BLaER1 (cell line): Measurements from ENCODE around the gene B3GNT9.
A peak's percentile ranks its signal among the peaks of the same experiment; 100 is the strongest.

ENCODE experiments used
- H3K27ac ChIP-seq: shearing (Covaris generic); formaldehyde crosslinking; 2 replicates; pipeline ENCODE4 v1.8.1; 2022
- H3K27me3 ChIP-seq: shearing (Covaris generic); formaldehyde crosslinking; 2 replicates; pipeline ENCODE4 v1.8.1; 2022
- H3K36me3 ChIP-seq: shearing (Covaris generic); formaldehyde crosslinking; 2 replicates; pipeline ENCODE4 v1.8.1; 2022
- H3K4me1 ChIP-seq: shearing (Covaris generic); formaldehyde crosslinking; 2 replicates; pipeline ENCODE4 v1.8.1; 2022
- H3K4me2 ChIP-seq: shearing (Covaris generic); formaldehyde crosslinking; 2 replicates; pipeline ENCODE4 v1.8.1; 2022
- H3K4me3 ChIP-seq: shearing (Covaris generic); formaldehyde crosslinking; 2 replicates; pipeline ENCODE4 v1.8.1; 2022
- H3K9ac ChIP-seq: shearing (Covaris generic); formaldehyde crosslinking; 2 replicates; pipeline ENCODE4 v1.8.1; 2022
- H3K9me3 ChIP-seq: shearing (Covaris generic); formaldehyde crosslinking; 2 replicates; pipeline ENCODE4 v1.8.1; 2022
- H4K20me1 ChIP-seq: shearing (Covaris generic); formaldehyde crosslinking; 2 replicates; pipeline ENCODE4 v1.8.1; 2022
- Cebpa-rat ChIP-seq: shearing (Covaris generic); IDR thresholded peaks from 2 replicates; pipeline ENCODE4 v1.8.1; 2022

Gene B3GNT9

GRCh38 chr16:67187175-67187890 lies 36.5 kb upstream of the B3GNT9 start:
- peaks cover 50% of the 10 kb centered on the region for H3K4me1 ChIP-seq

GRCh38 chr16:67186550-67186950 lies 35.8 kb upstream of the B3GNT9 start:
- Histone ChIP-seq H3K27me3 (peaks cover 23% of the 10 kb centered on the region), H3K9me3 (no peaks in the 10 kb centered on the region), H3K4me3 (no peak overlapping the region), H4K20me1 (peaks cover 12% of the 10 kb centered on the region), H3K4me1 (peaks cover 55% of the 10 kb centered on the region), H3K27ac (no peak overlapping the region), H3K36me3 (no peaks in the 10 kb centered on the region), H3K4me2 (no peak overlapping the region), H3K9ac (no peak overlapping the region)
- TF ChIP-seq Cebpa-rat = no peak

More at GRCh38 chr16:67187175-67187890, 36.5 kb upstream of the B3GNT9 start:
- TF ChIP-seq Cebpa-rat = no peak
- no peak overlapping the region for H3K9ac ChIP-seq
- H3K27me3 ChIP-seq = peaks cover 23% of the 10 kb centered on the region
- no peaks in the 10 kb centered on the region for H3K9me3 ChIP-seq
- no peak overlapping the region for H3K27ac ChIP-seq
- H3K36me3 ChIP-seq = no peaks in the 10 kb centered on the region
- no peak overlapping the region for H3K4me2 ChIP-seq
- peaks cover 13% of the 10 kb centered on the region for H4K20me1 ChIP-seq
- no peak overlapping the region for H3K4me3 ChIP-seq

GRCh38 chr16:67185651-67186134 lies 34.9 kb upstream of the B3GNT9 start:
- peaks cover 20% of the 10 kb centered on the region for H4K20me1 ChIP-seq
- no peak overlapping the region for H3K27ac ChIP-seq
- H3K9me3 ChIP-seq = no peaks in the 10 kb centered on the region
- peaks cover 55% of the 10 kb centered on the region for H3K4me1 ChIP-seq
- TF ChIP-seq Cebpa-rat = no peak
- no peak overlapping the region for H3K4me3 ChIP-seq
- H3K27me3 ChIP-seq = peaks cover 23% of the 10 kb centered on the region
- peak overlapping the region; percentile 95; the same call in 1 of the 2 replicates for H3K4me2 ChIP-seq
- H3K36me3 ChIP-seq = no peaks in the 10 kb centered on the region
- H3K9ac ChIP-seq = no peak overlapping the region

- 0 out of 2 replicates have a peak, but pooled peaks cover 3% of the 10 kb centered on the region for H3K36me3 ChIP-seq
- H4K20me1 ChIP-seq = peaks cover 26% of the 10 kb centered on the region
- peak overlapping the region; percentile 95 for H3K4me2 ChIP-seq
- no peak for TF ChIP-seq Cebpa-rat
- H3K9me3 ChIP-seq = no peaks in the 10 kb centered on the region
- peaks cover 52% of the 10 kb centered on the region for H3K4me1 ChIP-seq
- H3K9ac ChIP-seq = no peak overlapping the region
- H3K4me3 ChIP-seq = peak overlapping the region; percentile 71
- no peak overlapping the region for H3K27ac ChIP-seq
- H3K27me3 ChIP-seq = peaks cover 23% of the 10 kb centered on the region
Measured at GRCh38 chr16:67184995-67185650, 34.3 kb upstream of the B3GNT9 start.

GRCh38 chr16:67184453-67184994 lies 33.7 kb upstream of the B3GNT9 start:
- peak overlapping the region; percentile 71 for H3K4me3 ChIP-seq
- no peak for TF ChIP-seq Cebpa-rat
- peak overlapping the region; percentile 95 for H3K4me2 ChIP-seq
- H3K27ac ChIP-seq = no peak overlapping the region
- no peaks in the 10 kb centered on the region for H3K9me3 ChIP-seq
- H3K27me3 ChIP-seq = peaks cover 23% of the 10 kb centered on the region
- H3K36me3 ChIP-seq = 0 out of 2 replicates have a peak, but pooled peaks cover 5% of the 10 kb centered on the region
- H3K9ac ChIP-seq = peak overlapping the region; percentile 86
- peaks cover 32% of the 10 kb centered on the region for H4K20me1 ChIP-seq
- peaks cover 46% of the 10 kb centered on the region for H3K4me1 ChIP-seq

- Histone ChIP-seq H3K36me3 (0 out of 2 replicates have a peak, but pooled peaks cover 5% of the 10 kb centered on the region), H3K27ac (peak within 1 kb of the TSS; percentile 88), H4K20me1 (peaks cover 39% of the 10 kb centered on the region), H3K4me3 (peak within 1 kb of the TSS; percentile 71), H3K9me3 (no peaks in the 10 kb centered on the region), H3K27me3 (peaks cover 26% of the 10 kb centered on the region), H3K9ac (peak within 1 kb of the TSS; percentile 86), H3K4me1 (peaks cover 44% of the 10 kb centered on the region), H3K4me2 (peak within 1 kb of the TSS; percentile 95)
- peak; percentile 60; the same call in 1 of the 2 replicates for TF ChIP-seq Cebpa-rat
Measured at GRCh38 chr16:67183627-67184452, 33.0 kb upstream of the B3GNT9 start, which contains the start of gene MATCAP1. TSS of gene MATCAP1 (minus strand) at chr16:67183963. CDS start at chr16:67180610, 3,353 bp downstream.

- Histone ChIP-seq H3K4me3 (peak overlapping the region; percentile 71), H3K4me1 (peaks cover 47% of the 10 kb centered on the region), H3K27ac (peak overlapping the region; percentile 88; the same call in 1 of the 2 replicates), H3K9me3 (no peaks in the 10 kb centered on the region), H4K20me1 (peaks cover 45% of the 10 kb centered on the region), H3K4me2 (peak overlapping the region; percentile 89), H3K9ac (peak overlapping the region; percentile 86), H3K27me3 (peaks cover 31% of the 10 kb centered on the region), H3K36me3 (0 out of 2 replicates have a peak, but pooled peaks cover 5% of the 10 kb centered on the region)
- no peak for TF ChIP-seq Cebpa-rat
Measured at GRCh38 chr16:67183284-67183626, 32.5 kb upstream of the B3GNT9 start.

GRCh38 chr16:67182288-67182687 lies 31.5 kb upstream of the B3GNT9 start:
- Histone ChIP-seq H3K9ac (peak overlapping the region; percentile 86; the same call in 1 of the 2 replicates), H3K4me2 (peak overlapping the region; percentile 89), H4K20me1 (peaks cover 52% of the 10 kb centered on the region), H3K36me3 (0 out of 2 replicates have a peak, but pooled peaks cover 5% of the 10 kb centered on the region), H3K27me3 (peaks cover 41% of the 10 kb centered on the region), H3K9me3 (no peaks in the 10 kb centered on the region), H3K4me1 (peaks cover 55% of the 10 kb centered on the region), H3K4me3 (peak overlapping the region; percentile 71), H3K27ac (no peak overlapping the region)
- no peak for TF ChIP-seq Cebpa-rat

GRCh38 chr16:67181346-67181745 lies 30.5 kb upstream of the B3GNT9 start:
- H3K9me3 ChIP-seq = no peaks in the 10 kb centered on the region
- peaks cover 59% of the 10 kb centered on the region for H4K20me1 ChIP-seq
- H3K4me2 ChIP-seq = peak overlapping the region; percentile 89
- peaks cover 12% of the 10 kb centered on the region; the same call in 1 of the 2 replicates for H3K36me3 ChIP-seq
- H3K27me3 ChIP-seq = peaks cover 41% of the 10 kb centered on the region
- no peak overlapping the region for H3K4me3 ChIP-seq
- no peak overlapping the region for H3K27ac ChIP-seq
- peak overlapping the region; percentile 50; the same call in 1 of the 2 replicates for H3K9ac ChIP-seq
- no peak for TF ChIP-seq Cebpa-rat
- peaks cover 61% of the 10 kb centered on the region for H3K4me1 ChIP-seq
